Effector CD4-positive, alpha-beta T cell (primary cell): ENCODE results near the gene CCL7.

ENCODE experiments used
- DNase-seq: peaks from one replicate; pipeline ENCODE4 v3.0.0-alpha.2; 2020

Gene CCL7

GRCh38 chr17:34248511-34249024, 21.5 kb upstream of the CCL7 start:
- DNase-seq: no peak

GRCh38 chr17:34249061-34249460, 21.0 kb upstream of the CCL7 start:
- DNase-seq: no peak

GRCh38 chr17:34249478-34249877, 20.5 kb upstream of the CCL7 start:
- DNase-seq: no peak

GRCh38 chr17:34251186-34251585, 18.8 kb upstream of the CCL7 start:
- DNase-seq: no peak

- no peak for DNase-seq
These were observed 18.0 kb upstream of the CCL7 start for GRCh38 chr17:34252095-34252443.

- DNase-seq: no peak
These were observed 17.4 kb upstream of the CCL7 start for GRCh38 chr17:34252444-34253138.

GRCh38 chr17:34253139-34253525, 16.9 kb upstream of the CCL7 start:
- DNase-seq: no peak

- DNase-seq: no peak
These were observed 15.9 kb upstream of the CCL7 start for GRCh38 chr17:34254146-34254545.

- DNase-seq: no peak
These were observed 15.2 kb upstream of the CCL7 start, which contains the start of gene CCL2 for GRCh38 chr17:34254651-34255380. TSS of gene CCL2 (plus strand) at chr17:34255285. CDS start at chr17:34255350, 65 bp downstream.

GRCh38 chr17:34255381-34255732, 14.7 kb upstream of the CCL7 start:
- DNase-seq: no peak

GRCh38 chr17:34255841-34256240, 14.2 kb upstream of the CCL7 start:
- DNase-seq: no peak

- DNase-seq: no peak
These were observed 12.6 kb upstream of the CCL7 start for GRCh38 chr17:34257299-34257985.

- no peak for DNase-seq
These were observed 12.1 kb upstream of the CCL7 start for GRCh38 chr17:34257986-34258326.

GRCh38 chr17:34259146-34259545, 10.9 kb upstream of the CCL7 start:
- DNase-seq: no peak

- no peak for DNase-seq
These were observed 9.2 kb upstream of the CCL7 start for GRCh38 chr17:34260861-34261260.

GRCh38 chr17:34261568-34262337, 8.3 kb upstream of the CCL7 start:
- no peak for DNase-seq

- no peak for DNase-seq
These were observed 4.3 kb upstream of the CCL7 start for GRCh38 chr17:34265711-34266110.

- no peak for DNase-seq
These were observed 5.9 kb downstream of the CCL7 start for GRCh38 chr17:34275881-34276280.

- DNase-seq: no peak
These were observed 6.8 kb downstream of the CCL7 start for GRCh38 chr17:34276826-34277225.

GRCh38 chr17:34283571-34283970, 13.6 kb downstream of the CCL7 start:
- no peak for DNase-seq

GRCh38 chr17:34285286-34285792, 15.3 kb downstream of the CCL7 start, which contains the start of gene CCL11:
TSS of gene CCL11 (plus strand) at chr17:34285742. CDS start at chr17:34285809, 67 bp downstream.
- no peak for DNase-seq

GRCh38 chr17:34287875-34288274, 17.9 kb downstream of the CCL7 start:
- no peak for DNase-seq

GRCh38 chr17:34290586-34290985, 20.6 kb downstream of the CCL7 start:
- no peak for DNase-seq
